SK-N-SH (cell line): ENCODE results near the gene RWDD2A. TPM values are rescaled to one million over a fixed set of nuclear protein-coding genes. Genes with fewer than 3 reads are reported as not detected.

Experiments
- CTCF ChIA-PET: fragments of 300-600, 350-600 bp; formaldehyde crosslinking; extraction: SDS; loops from one replicate; lab custom pipeline; 2021; lab: Yijun Ruan, JAX
- POLR2A ChIA-PET: fragments of 350-600 bp; sonication (Branson Sonifier 250); formaldehyde crosslinking; extraction: SDS; loops from one replicate; lab custom pipeline; 2020; ENCODE audit warnings: antibody characterized with exemption, inconsistent platforms; lab: Yijun Ruan, JAX
- DNase-seq: peaks from one replicate; pipeline ENCODE4 v3.0.0; 2012
- H2AFZ ChIP-seq: fragments of 200-600 bp; sonication (generic); 2 replicates; pipeline ENCODE4 v1.8.1; 2016; ENCODE audit warnings: antibody characterized with exemption, mild to moderate bottlenecking, low read depth
- H3F3A ChIP-seq: fragments of 200-600 bp; sonication (generic); replicated peaks from 2 replicates; pipeline ENCODE3; 2016; ENCODE audit warnings: antibody characterized with exemption, mild to moderate bottlenecking; ENCODE audit not compliant: insufficient read depth
- H3K27ac ChIP-seq, 2 experiments: fragments of 200-500 bp in 1 of 2; fragments of 200-600 bp in 1 of 2; sonication (Bioruptor generic) in 1 of 2; sonication (generic), shearing (Covaris generic) in 1 of 2; 2 replicates each; pipeline versions ENCODE4 v1.5.1 to v1.6.1; 2014 to 2016; ENCODE audit warnings: low read depth in 2 of 2, inconsistent platforms in 1 of 2, low read length in 1 of 2, mild to moderate bottlenecking in 1 of 2, mixed read lengths in 1 of 2
- H3K27me3 ChIP-seq: fragments of 200-600 bp; sonication (generic), shearing (Covaris generic); 2 replicates; pipeline ENCODE4 v1.6.1; 2016; ENCODE audit warnings: mixed run types; ENCODE audit not compliant: insufficient read depth
- H3K36me3 ChIP-seq, 2 experiments: fragments of 200-500 bp in 1 of 2; fragments of 200-600 bp in 1 of 2; sonication (Bioruptor generic) in 1 of 2; sonication (generic) in 1 of 2; replicated peaks in 1 of 2; 2 replicates each; pipeline versions ENCODE3 to v1.5.1; 2014 to 2016; ENCODE audit warnings: low read length in 1 of 2, mild to moderate bottlenecking in 1 of 2; ENCODE audit not compliant: insufficient read depth in 2 of 2, control insufficient read depth in 1 of 2
- H3K4me1 ChIP-seq, 2 experiments: fragments of 200-500 bp in 1 of 2; fragments of 200-600 bp in 1 of 2; sonication (Bioruptor generic) in 1 of 2; sonication (generic), shearing (Covaris generic) in 1 of 2; 2 replicates each; pipeline versions ENCODE4 v1.5.1 to v1.6.1; 2014 to 2016; ENCODE audit warnings: low read depth in 1 of 2, low read length in 1 of 2, mixed run types in 1 of 2; ENCODE audit not compliant: insufficient read depth in 2 of 2, control insufficient read depth in 1 of 2
- H3K4me2 ChIP-seq: fragments of 200-600 bp; sonication (generic), shearing (Covaris generic); 2 replicates; pipeline ENCODE4 v1.6.1; 2017; ENCODE audit warnings: mixed run types
- H3K4me3 ChIP-seq, 2 experiments: fragments of 200-500 bp in 1 of 2; fragments of 200-600 bp in 1 of 2; sonication (Bioruptor generic) in 1 of 2; sonication (generic), shearing (Covaris generic) in 1 of 2; 2 replicates each; pipeline versions ENCODE4 v1.5.1 to v1.8.1; 2014 to 2016; ENCODE audit warnings: low read depth in 2 of 2, inconsistent platforms in 1 of 2, low read length in 1 of 2, mild to moderate bottlenecking in 1 of 2, mixed read lengths in 1 of 2, moderate library complexity in 1 of 2
- H3K79me2 ChIP-seq: fragments of 200-600 bp; sonication (generic); 2 replicates; pipeline ENCODE4 v1.8.1; 2017; ENCODE audit warnings: mild to moderate bottlenecking; ENCODE audit not compliant: insufficient read depth
- H3K9ac ChIP-seq: fragments of 200-600 bp; sonication (generic); 2 replicates; pipeline ENCODE4 v1.6.1; 2017; ENCODE audit warnings: mixed run types
- H3K9me2 ChIP-seq: fragments of 200-600 bp; sonication (generic); 2 replicates; pipeline ENCODE4 v1.6.1; 2017; ENCODE audit warnings: mixed run types
- H3K9me3 ChIP-seq: fragments of 200-600 bp; sonication (generic); 2 replicates; pipeline ENCODE4 v1.6.1; 2017; ENCODE audit warnings: mixed run types, mild to moderate bottlenecking, moderate library complexity
- H4K20me1 ChIP-seq: fragments of 200-600 bp; sonication (generic); 2 replicates; pipeline ENCODE4 v1.6.1; 2017; ENCODE audit warnings: mild to moderate bottlenecking, mixed run types; ENCODE audit not compliant: insufficient read depth
- CHD2 ChIP-seq: fragments of 150-350 bp; IDR thresholded peaks from 2 replicates; pipeline ENCODE4 v1.6.1; 2018; ENCODE audit warnings: low read length; ENCODE audit not compliant: partially characterized antibody
- FOXJ3 ChIP-seq: sonication (generic); formaldehyde crosslinking; IDR thresholded peaks from 2 replicates; pipeline ENCODE4 v1.5.1; 2020; ENCODE audit warnings: mild to moderate bottlenecking, missing genetic modification reagents
- TCF12 ChIP-seq: IDR thresholded peaks from 2 replicates; pipeline ENCODE4 v1.4.0; 2012
- WGBS: methylation state at CpG from one replicate; pipeline ENCODE4 v1.1.6; 2017; ENCODE audit warnings: low lambda C conversion rate; 5-methylcytosine and 5-hydroxymethylcytosine counted together
- polyA plus RNA-seq, 3 experiments: library from polyadenylated mRNA; depleted of rRNA; stranded (reverse); fragments of >200 nt; gene quantifications; 2 replicates each; pipeline ENCODE4 v1.2.3, GENCODE V29; 2012
- TF ChIP-seq, protein P1 (sequence below): fragments of 150-350 bp; IDR thresholded peaks from 2 replicates; pipeline ENCODE4 v1.6.1; 2017; ENCODE audit warnings: antibody characterized with exemption, low read length, low read depth, borderline replicate concordance

Gene RWDD2A
- polyA plus RNA-seq, 1 of the 3 experiments (the other 2 are of a cell fraction): 3.4 TPM

DNA sequence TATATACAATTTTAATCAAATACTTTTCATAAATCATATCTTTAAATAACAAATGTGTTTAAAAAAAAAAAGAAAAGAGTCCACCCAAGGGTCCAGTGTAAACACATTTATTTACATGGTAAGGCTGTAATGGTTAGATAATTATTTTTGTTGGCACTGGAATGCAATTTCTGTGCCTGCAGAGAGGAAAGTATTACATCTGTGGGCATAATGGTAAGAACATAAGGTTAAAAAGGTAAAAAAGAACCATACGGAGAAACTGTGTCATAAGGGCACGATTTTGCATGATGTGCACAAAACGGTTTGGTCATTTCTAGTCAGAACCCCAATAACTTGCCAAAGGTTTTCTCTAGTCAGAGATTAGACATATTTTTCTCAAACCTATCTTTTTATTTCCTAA is 54.3 kb downstream of the RWDD2A start:
- CTCF ChIA-PET: no interaction called here
- no peak for DNase-seq

More for the DNA sequence above, 54.3 kb downstream of the RWDD2A start:
- POLR2A ChIA-PET: no interaction called here
- Histone ChIP-seq H3K36me3 (no peaks in the 10 kb centered on the region), H3K4me3 (no peak overlapping the region), H2AFZ (no peak overlapping the region; the same call in 1 of the 2 replicates), H3F3A (peaks cover 3% of the 10 kb centered on the region), H3K27me3 (no peaks in the 10 kb centered on the region), H3K27ac (no peak overlapping the region), H3K9me3 (no peaks in the 10 kb centered on the region), H3K9ac (no peak overlapping the region), H3K9me2 (no peaks in the 10 kb centered on the region), H3K79me2 (no peaks in the 10 kb centered on the region), H3K4me2 (no peak overlapping the region), H3K4me1 (no peaks in the 10 kb centered on the region), H4K20me1 (no peaks in the 10 kb centered on the region)
- 94% methylated on average over 3 of the region's 3 CpGs for WGBS
- TF ChIP-seq CHD2 (no peak), TCF12 (no peak), FOXJ3 (CRISPR knock-in tag) (no peak)
- TF ChIP-seq, protein P1, sequence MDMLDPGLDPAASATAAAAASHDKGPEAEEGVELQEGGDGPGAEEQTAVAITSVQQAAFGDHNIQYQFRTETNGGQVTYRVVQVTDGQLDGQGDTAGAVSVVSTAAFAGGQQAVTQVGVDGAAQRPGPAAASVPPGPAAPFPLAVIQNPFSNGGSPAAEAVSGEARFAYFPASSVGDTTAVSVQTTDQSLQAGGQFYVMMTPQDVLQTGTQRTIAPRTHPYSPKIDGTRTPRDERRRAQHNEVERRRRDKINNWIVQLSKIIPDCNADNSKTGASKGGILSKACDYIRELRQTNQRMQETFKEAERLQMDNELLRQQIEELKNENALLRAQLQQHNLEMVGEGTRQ: no peak

Other genes starting within 250 kb of the RWDD2A start
- gene UBE3D, start 127.5 kb upstream of the RWDD2A start, polyA plus RNA-seq (2012; rRNA removed): 3.4 and 3.8 TPM in 2 replicates
- gene DOP1A, start 125.7 kb upstream of the RWDD2A start, polyA plus RNA-seq (2012; rRNA removed): 3.4 and 4.0 TPM in 2 replicates
- gene PGM3, start 92 bp upstream of the RWDD2A start, polyA plus RNA-seq (2012; rRNA removed): 24.2 and 30.2 TPM in 2 replicates
- 4.7 and 4.9 TPM in 2 replicates for gene ME1, start 237.7 kb downstream of the RWDD2A start, polyA plus RNA-seq (2012; rRNA removed)